Measurements from ENCODE around the gene CTTN.

GRCh38 chr11:70400643-70401042 lies 2.3 kb downstream of the CTTN start:
- no peak for TF ChIP-seq CTCF (IDR thresholded peaks at IDR 0.05)
- no peak for TF ChIP-seq POLR2A (IDR thresholded peaks at IDR 0.05)
